GM12864 (cell line): ENCODE results near the gene ONECUT1.

ENCODE experiments used
- DNase-seq: peaks from one replicate; pipeline ENCODE4 v3.0.0-alpha.2; 2011; ENCODE audit warnings: low read depth
- H3K4me3 ChIP-seq: 2 replicates; pipeline ENCODE4 v1.5.1; 2011; ENCODE audit warnings: mild to moderate bottlenecking, low read depth, low read length, control low read depth
- CTCF ChIP-seq: IDR thresholded peaks from 2 replicates; pipeline ENCODE4 v1.5.1; 2011; ENCODE audit warnings: low read depth, mild to moderate bottlenecking, moderate library complexity, low read length, control low read depth, inconsistent platforms; ENCODE audit errors: missing control alignments

ONECUT1 gene

GRCh38 chr15:52789008-52789600 lies 1.0 kb downstream of the ONECUT1 start:
- no peak for DNase-seq
- H3K4me3 ChIP-seq: no peak overlapping the region
- TF ChIP-seq CTCF: no peak

GRCh38 chr15:52788099-52788986 lies 1.8 kb downstream of the ONECUT1 start:
- no peak for TF ChIP-seq CTCF
- no peak for DNase-seq
- H3K4me3 ChIP-seq: no peak overlapping the region

- H3K4me3 ChIP-seq: no peak overlapping the region
- no peak for TF ChIP-seq CTCF
- no peak for DNase-seq
Observed at GRCh38 chr15:52787549-52788098, 2.5 kb downstream of the ONECUT1 start.

GRCh38 chr15:52787123-52787503 lies 3.0 kb downstream of the ONECUT1 start:
- DNase-seq: no peak
- H3K4me3 ChIP-seq: no peak overlapping the region

GRCh38 chr15:52786436-52787122 lies 3.6 kb downstream of the ONECUT1 start:
- DNase-seq: no peak
- TF ChIP-seq CTCF: no peak
- no peak overlapping the region for H3K4me3 ChIP-seq

More at GRCh38 chr15:52787123-52787503, 3.0 kb downstream of the ONECUT1 start:
- no peak for TF ChIP-seq CTCF

- no peak for DNase-seq
- no peak for TF ChIP-seq CTCF
- H3K4me3 ChIP-seq: no peak overlapping the region
Observed at GRCh38 chr15:52785672-52786406, 4.3 kb downstream of the ONECUT1 start.
